Upper lobe of left lung (tissue), 4 donors: Measurements from ENCODE around the gene AMOTL1.

Source experiments
- POLR2AphosphoS5 ChIP-seq, 2 donors: sonication (generic); formaldehyde crosslinking; IDR thresholded peaks; one replicate each; pipeline ENCODE4 v1.5.1; 2017; ENCODE audit warnings: antibody characterized with exemption in 2 of 2
- TF ChIP-seq, protein P1 (sequence below), 6 experiments: fragments of 450-650 bp in 4 of 6; fragments of 200-600 bp in 2 of 6; sonication (generic) in 2 of 6; IDR thresholded peaks; one replicate each; pipeline ENCODE4 v1.5.1; 2016 to 2019; ENCODE audit warnings: antibody characterized with exemption in 6 of 6

DNA sequence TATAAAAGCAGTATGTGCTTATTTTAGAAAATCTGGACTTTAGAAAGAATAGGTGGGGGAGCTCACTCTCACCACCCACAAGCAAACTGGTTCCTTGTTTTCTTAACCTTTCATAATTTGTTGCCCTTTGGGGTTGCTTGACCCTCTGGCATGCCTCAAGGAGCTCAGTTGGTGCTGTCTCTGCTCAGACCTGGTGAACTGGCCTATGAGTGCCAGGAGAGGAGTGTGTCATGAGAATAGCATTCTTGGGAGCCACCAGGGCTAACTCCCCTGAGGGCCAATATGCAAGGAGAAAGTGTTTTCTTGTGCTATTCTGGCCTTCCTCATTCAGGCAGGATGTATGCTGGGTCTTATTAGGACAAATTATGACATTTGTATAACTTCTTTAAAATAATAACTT, 21.0 kb upstream of the AMOTL1 start:
- TF ChIP-seq, protein P1, sequence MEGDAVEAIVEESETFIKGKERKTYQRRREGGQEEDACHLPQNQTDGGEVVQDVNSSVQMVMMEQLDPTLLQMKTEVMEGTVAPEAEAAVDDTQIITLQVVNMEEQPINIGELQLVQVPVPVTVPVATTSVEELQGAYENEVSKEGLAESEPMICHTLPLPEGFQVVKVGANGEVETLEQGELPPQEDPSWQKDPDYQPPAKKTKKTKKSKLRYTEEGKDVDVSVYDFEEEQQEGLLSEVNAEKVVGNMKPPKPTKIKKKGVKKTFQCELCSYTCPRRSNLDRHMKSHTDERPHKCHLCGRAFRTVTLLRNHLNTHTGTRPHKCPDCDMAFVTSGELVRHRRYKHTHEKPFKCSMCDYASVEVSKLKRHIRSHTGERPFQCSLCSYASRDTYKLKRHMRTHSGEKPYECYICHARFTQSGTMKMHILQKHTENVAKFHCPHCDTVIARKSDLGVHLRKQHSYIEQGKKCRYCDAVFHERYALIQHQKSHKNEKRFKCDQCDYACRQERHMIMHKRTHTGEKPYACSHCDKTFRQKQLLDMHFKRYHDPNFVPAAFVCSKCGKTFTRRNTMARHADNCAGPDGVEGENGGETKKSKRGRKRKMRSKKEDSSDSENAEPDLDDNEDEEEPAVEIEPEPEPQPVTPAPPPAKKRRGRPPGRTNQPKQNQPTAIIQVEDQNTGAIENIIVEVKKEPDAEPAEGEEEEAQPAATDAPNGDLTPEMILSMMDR (IDR thresholded peaks at IDR 0.05) = no peak
- TF ChIP-seq POLR2AphosphoS5 (IDR thresholded peaks at IDR 0.05) = no peak
